H1 (cell line): Measurements from ENCODE around the gene ITPRIPL2. TPM values are rescaled to one million over a fixed set of nuclear protein-coding genes. Genes with fewer than 3 reads are reported as not detected.

Source experiments
- ASH2L ChIP-seq: fragments of 200-600, 300-600 bp; sonication (generic); IDR thresholded peaks from one replicate; pipeline ENCODE4 v1.7.1; 2017; ENCODE audit warnings: low read length
- BCL11A ChIP-seq, 2 experiments: IDR thresholded peaks; one replicate each; pipeline ENCODE4 v1.6.1; 2011; ENCODE audit warnings: low read depth in 2 of 2, low read length in 2 of 2, mild to moderate bottlenecking in 2 of 2
- BRCA1 ChIP-seq: IDR thresholded peaks from 2 replicates; pipeline ENCODE4 v1.6.1; 2012; ENCODE audit warnings: low read depth, low read length, improper control_type of control experiment
- CHD2 ChIP-seq: IDR thresholded peaks from 2 replicates; pipeline ENCODE4 v1.6.1; 2012; ENCODE audit warnings: low read length, improper control_type of control experiment
- CTCF ChIP-seq, 3 experiments: IDR thresholded peaks; 1 replicate in 2 of 3; 2 replicates in 1 of 3; pipeline versions ENCODE4 v1.5.1 to v1.6.1; 2011; ENCODE audit warnings: low read length in 3 of 3, mild to moderate bottlenecking in 3 of 3, inconsistent platforms in 2 of 3, low read depth in 1 of 3, moderate library complexity in 1 of 3; ENCODE audit not compliant: insufficient read depth in 1 of 3; ENCODE audit errors: control extremely low read depth in 1 of 3
- POLR2AphosphoS5 ChIP-seq: IDR thresholded peaks from 2 replicates; pipeline ENCODE4 v1.6.1; 2011; ENCODE audit warnings: low read depth, low read length
- POU5F1 ChIP-seq: IDR thresholded peaks from 2 replicates; pipeline ENCODE4 v1.6.1; 2011; ENCODE audit warnings: low read depth, mild to moderate bottlenecking, low read length, moderate library complexity
- polyA plus RNA-seq, 7 experiments: library from polyadenylated mRNA; depleted of rRNA in 3 of 7; stranded (reverse) in 5 of 7; unstranded in 2 of 7; fragments of >200 nt in 5 of 7; fragments of 200-250 nt in 2 of 7; gene quantifications; 1 replicate in 5 of 7; 2 replicates in 1 of 7; 4 replicates in 1 of 7; pipeline versions ENCODE4 v1.2.1 to v1.2.3, GENCODE V29; 2011 to 2013; ENCODE audit warnings: missing spikeins in 2 of 7, mixed read lengths in 2 of 7
- total RNA-seq: library from RNA; stranded (reverse); fragmentation: NEBNext Ultra II Directional; extraction: Animal tissue kit (Norgen Biotek cat#: 25700); gene quantifications from 2 replicates; pipeline ENCODE4 v1.2.1, GENCODE V29; 2021

ITPRIPL2 gene
- total and polyA plus RNA-seq, 2 of the 8 experiments (the other 6 are each of a cell fraction or from before 2014, with no cell fraction given): 1.1 to 3.4 TPM

- TF ChIP-seq CTCF (IDR thresholded peaks at IDR 0.05; ENCODE audit: control extremely low read depth in 1 of 3, insufficient read depth in 1 of 3, low read depth in 1 of 3, low read length in 3 of 3): no peak
- TF ChIP-seq BRCA1: no peak
- TF ChIP-seq CHD2: no peak
- TF ChIP-seq ASH2L: no peak
- no peak for TF ChIP-seq POLR2AphosphoS5
- no peak for TF ChIP-seq POU5F1
- TF ChIP-seq BCL11A (IDR thresholded peaks at IDR 0.05; ENCODE audit: low read depth in 2 of 2, low read length in 2 of 2): no peak
- TF ChIP-seq, all 59 proteins: peak for 0
Observed at GRCh38 chr16:19108409-19109287, 5.1 kb upstream of the ITPRIPL2 start (continued).
